Endothelial cell of umbilical vein (primary cell): ENCODE results near the gene FAM136A. TPM values are rescaled to one million over a fixed set of nuclear protein-coding genes. Genes with fewer than 3 reads are reported as not detected.
"Not testable (repeated sequence)": the region's sequence is repeated elsewhere in the genome, so short reads cannot be mapped to it uniquely, and the experiment has no call there.

Source experiments
- BruUV-seq: library from RNA; stranded (reverse); fragments of 400-500 nt; replicated peaks from 2 replicates; lab custom pipeline; 2021; lab: Mats Ljungman, UMichigan
- CTCF ChIA-PET: fragments of 300-600, 350-600 bp; sonication (Branson Sonifier 250); formaldehyde crosslinking; loops from one replicate; lab custom pipeline; 2021; ENCODE audit warnings: antibody characterized with exemption, inconsistent platforms; lab: Charles Lee
- POLR2A ChIA-PET: fragments of 300-600, 350-600 bp; sonication (Branson Sonifier 250); formaldehyde crosslinking; loops from one replicate; lab custom pipeline; 2021; ENCODE audit warnings: antibody characterized with exemption, inconsistent platforms; lab: Charles Lee
- DNase-seq: peaks from one replicate; pipeline ENCODE4 v3.0.0-alpha.2; 2011; ENCODE audit warnings: low read depth, low spot score
- FAIRE-seq: peaks from 2 replicates; lab custom pipeline; 2011; peaks lifted over from hg19 to GRCh38; lab: Jason Lieb, UNC
- H2AFZ ChIP-seq: 2 replicates; pipeline ENCODE4 v1.6.0; 2012; ENCODE audit warnings: low read depth, low read length, control low read depth, inconsistent platforms
- H3K27ac ChIP-seq: 2 replicates; pipeline ENCODE4 v1.5.1; 2011; ENCODE audit warnings: low read depth, mild to moderate bottlenecking, control low read depth, low read length, moderate library complexity; ENCODE audit not compliant: insufficient read depth
- H3K27me3 ChIP-seq, 2 experiments: 2 replicates each; pipeline versions ENCODE4 v1.6.0 to v1.6.1; 2011; ENCODE audit warnings: low read length in 2 of 2, mixed read lengths in 1 of 2; ENCODE audit not compliant: control insufficient read depth in 2 of 2, insufficient read depth in 2 of 2
- H3K36me3 ChIP-seq, 2 experiments: 2 replicates in 1 of 2; 3 replicates in 1 of 2; pipeline ENCODE4 v1.5.1; 2011; ENCODE audit warnings: low read length in 2 of 2, mild to moderate bottlenecking in 1 of 2, moderate library complexity in 1 of 2; ENCODE audit not compliant: control insufficient read depth in 2 of 2, insufficient read depth in 2 of 2; ENCODE audit errors: extremely low read depth in 1 of 2
- H3K4me1 ChIP-seq: 3 replicates; pipeline ENCODE4 v1.5.1; 2011; ENCODE audit warnings: mild to moderate bottlenecking, low read length; ENCODE audit not compliant: control insufficient read depth, insufficient read depth; ENCODE audit errors: extremely low read depth
- H3K4me2 ChIP-seq: 2 replicates; pipeline ENCODE4 v1.6.1; 2011; ENCODE audit warnings: low read length, control low read depth, mixed read lengths; ENCODE audit not compliant: insufficient read depth
- H3K4me3 ChIP-seq, 3 experiments: fragments of 200-600 bp in 1 of 3; sonication (generic), shearing (Covaris generic) in 1 of 3; replicated peaks in 1 of 3; 2 replicates each; pipeline ENCODE4 v1.5.1; 2011 to 2016; ENCODE audit warnings: control low read depth in 3 of 3, low read length in 3 of 3, mild to moderate bottlenecking in 2 of 3, inconsistent platforms in 1 of 3, low read depth in 1 of 3, moderate library complexity in 1 of 3; ENCODE audit not compliant: insufficient read depth in 1 of 3
- H3K79me2 ChIP-seq: 2 replicates; pipeline ENCODE4 v1.6.0; 2012; ENCODE audit warnings: low read length, inconsistent platforms; ENCODE audit not compliant: control insufficient read depth, insufficient read depth
- H3K9ac ChIP-seq: replicated peaks from 2 replicates; pipeline ENCODE3; 2011; ENCODE audit warnings: low read length, control low read depth; ENCODE audit not compliant: insufficient read depth; ENCODE audit errors: extremely low read depth
- H3K9me1 ChIP-seq: replicated peaks from 3 replicates; pipeline ENCODE4 v1.6.0; 2011; ENCODE audit warnings: mild to moderate bottlenecking, low read length; ENCODE audit not compliant: control insufficient read depth, insufficient read depth; ENCODE audit errors: extremely low read depth
- H3K9me3 ChIP-seq: replicated peaks from 2 replicates; pipeline ENCODE4 v1.5.1; 2012; ENCODE audit warnings: low read length, inconsistent platforms; ENCODE audit not compliant: control insufficient read depth, insufficient read depth
- H4K20me1 ChIP-seq: replicated peaks from 2 replicates; pipeline ENCODE3; 2011; ENCODE audit warnings: mild to moderate bottlenecking, low read length; ENCODE audit not compliant: control insufficient read depth, insufficient read depth; ENCODE audit errors: extremely low read depth
- dilution Hi-C: fragments of 300-500 bp; cut with MboI; formaldehyde crosslinking; loops from one replicate; pipeline ENCODE4 v1.15.0; 2019; ENCODE audit warnings: low sequenced_read_pairs; ENCODE audit not compliant: extremely low pct_ligation_motif_present
- intact Hi-C: fragments of 100-400 bp; cut with micrococcal nuclease; formaldehyde crosslinking; loops from one replicate; pipeline ENCODE4 v1.10.0; 2022
- polyA plus RNA-seq, 4 experiments: library from polyadenylated mRNA; depleted of rRNA in 3 of 4; stranded (reverse) in 3 of 4; unstranded in 1 of 4; fragments of >200 nt; gene quantifications; 2 replicates each; pipeline versions ENCODE4 v1.2.1 to v1.2.3, GENCODE V29; 2011 to 2012; ENCODE audit warnings: missing spikeins in 1 of 4
- total RNA-seq: library from RNA; stranded (reverse); gene quantifications from 2 replicates; pipeline ENCODE4 v1.2.3, GENCODE V29; 2021

Gene FAM136A
- total and polyA plus RNA-seq, 2 donors (not counting 3 experiments of a cell fraction or from before 2014, with no cell fraction given) = 28.3 to 42.4 TPM

DNA sequence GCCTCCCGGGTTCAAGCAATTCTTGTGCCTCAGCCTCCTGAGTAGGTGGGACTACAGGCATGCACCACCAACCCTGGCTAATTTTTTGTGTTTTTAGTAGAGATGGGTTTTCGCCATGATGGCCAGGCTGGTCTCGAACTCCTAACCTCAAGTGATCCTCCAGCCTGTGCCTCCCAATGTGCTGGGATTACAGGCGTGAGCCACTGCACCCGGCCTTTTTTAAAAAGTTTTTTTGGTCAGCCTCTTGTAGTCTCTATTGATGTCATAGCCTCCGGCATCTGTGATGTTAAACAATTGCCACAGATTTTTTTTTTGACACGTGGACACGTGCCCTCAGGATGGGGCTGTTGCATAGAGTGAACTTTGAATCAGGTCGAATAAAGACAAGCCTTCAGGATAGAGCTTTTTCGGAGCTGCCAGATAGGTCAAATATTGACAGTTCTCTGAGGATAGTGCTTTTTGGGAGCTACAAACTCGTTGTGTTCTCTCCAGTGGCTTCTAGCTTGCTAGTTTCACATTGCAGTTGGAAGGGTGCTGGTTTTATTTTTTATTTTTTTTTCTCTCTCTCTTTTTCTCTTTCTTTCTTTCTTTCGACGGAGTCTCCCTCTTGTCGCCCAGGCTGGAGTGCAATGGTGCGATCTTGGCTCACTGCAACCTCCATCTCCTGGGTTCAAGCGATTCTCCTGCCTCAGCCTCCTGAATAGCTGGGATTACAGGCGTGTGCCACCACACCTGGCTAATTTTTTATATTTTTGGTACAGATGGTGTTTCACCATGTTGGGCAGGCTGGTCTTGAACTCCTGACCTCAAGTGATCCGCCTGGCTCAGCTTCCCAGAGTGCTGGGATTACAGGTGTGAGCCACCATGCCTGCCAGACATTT, 32.2 kb downstream of the FAM136A start:
- H2AFZ ChIP-seq, H3K9ac ChIP-seq, H3K4me3 ChIP-seq, FAIRE-seq, H3K27ac ChIP-seq, BruUV-seq, CTCF ChIA-PET, H3K4me1 ChIP-seq, H3K9me3 ChIP-seq, DNase-seq, dilution Hi-C loops, H4K20me1 ChIP-seq, H3K79me2 ChIP-seq, H3K27me3 ChIP-seq, H3K9me1 ChIP-seq, intact Hi-C loops, H3K36me3 ChIP-seq, H3K4me2 ChIP-seq: not testable (repeated sequence)
- POLR2A ChIA-PET = interaction anchor here (1.5 kb wide), 1 partner anchor 24 kb away, joined by 4 read pairs; the partner anchor contains the start of gene SNRPG

DNA sequence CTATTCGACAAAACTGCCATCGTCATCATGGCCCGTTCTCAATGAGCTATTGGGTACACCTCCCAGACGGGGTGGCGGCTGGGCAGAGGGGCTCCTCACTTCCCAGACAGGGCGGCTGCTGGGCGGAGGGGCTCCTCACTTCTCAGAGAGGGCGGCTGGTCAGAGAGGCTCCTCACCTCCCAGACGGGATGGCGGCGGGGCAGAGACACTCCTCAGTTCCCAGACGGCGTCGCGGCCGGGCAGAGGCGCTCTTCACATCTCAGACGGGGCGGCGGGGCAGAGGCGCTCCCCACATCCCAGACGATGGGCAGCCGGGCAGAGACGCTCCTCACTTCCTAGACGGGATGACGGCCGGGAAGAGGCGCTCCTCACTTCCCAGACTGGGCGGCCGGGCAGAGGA, 34.9 kb downstream of the FAM136A start:
- intact Hi-C loops, H3K27ac ChIP-seq, H3K4me3 ChIP-seq, POLR2A ChIA-PET, dilution Hi-C loops, H3K4me2 ChIP-seq, H3K27me3 ChIP-seq, DNase-seq, H3K9ac ChIP-seq, H3K9me1 ChIP-seq, BruUV-seq, CTCF ChIA-PET, H4K20me1 ChIP-seq, H2AFZ ChIP-seq, H3K36me3 ChIP-seq, FAIRE-seq, H3K4me1 ChIP-seq, H3K79me2 ChIP-seq, H3K9me3 ChIP-seq: not testable (repeated sequence)
